H1 (cell line): ENCODE results near the gene SNAPC3. TPM values are rescaled to one million over a fixed set of nuclear protein-coding genes. Genes with fewer than 3 reads are reported as not detected.

Experiments used
- CTCF ChIA-PET: fragments of 300-600 bp; sonication (Branson Sonifier 250); formaldehyde crosslinking; loops from one replicate; lab custom pipeline; 2021; ENCODE audit not compliant: partially characterized antibody; lab: Charles Lee
- POLR2A ChIA-PET: fragments of 300-600 bp; sonication (Branson Sonifier 250); formaldehyde crosslinking; loops from one replicate; lab custom pipeline; 2021; ENCODE audit warnings: inconsistent platforms; ENCODE audit not compliant: partially characterized antibody; lab: Charles Lee
- DNase-seq, 2 experiments: peaks; one replicate each; pipeline versions ENCODE4 v3.0.0 to v3.0.0-alpha.2; 2010 to 2022; ENCODE audit warnings: low spot score in 2 of 2, low read depth in 1 of 2, mixed read lengths in 1 of 2
- FAIRE-seq: peaks from 2 replicates; lab custom pipeline; 2011; peaks lifted over from hg19 to GRCh38; lab: Jason Lieb, UNC
- H2AFZ ChIP-seq: 2 replicates; pipeline ENCODE4 v1.8.1; 2012; ENCODE audit warnings: low read length, inconsistent platforms
- H2AK5ac ChIP-seq: 2 replicates; pipeline ENCODE4 v1.6.1; 2013; ENCODE audit warnings: low read depth, low read length
- H2BK120ac ChIP-seq: replicated peaks from 2 replicates; pipeline ENCODE3; 2013; ENCODE audit warnings: low read depth, low read length, inconsistent platforms
- H2BK12ac ChIP-seq: 2 replicates; pipeline ENCODE4 v1.6.1; 2013; ENCODE audit warnings: low read depth, low read length
- H2BK15ac ChIP-seq: 2 replicates; pipeline ENCODE4 v1.6.1; 2013; ENCODE audit warnings: low read length
- H2BK20ac ChIP-seq: 2 replicates; pipeline ENCODE4 v1.6.1; 2013; ENCODE audit warnings: low read length
- H2BK5ac ChIP-seq: 2 replicates; pipeline ENCODE4 v1.6.1; 2013; ENCODE audit warnings: low read depth, low read length
- H3K14ac ChIP-seq: 2 replicates; pipeline ENCODE4 v1.6.1; 2013; ENCODE audit warnings: inconsistent platforms; ENCODE audit not compliant: insufficient read length
- H3K18ac ChIP-seq: 2 replicates; pipeline ENCODE4 v1.6.1; 2013; ENCODE audit warnings: low read length; ENCODE audit errors: extremely low read depth
- H3K23ac ChIP-seq: 2 replicates; pipeline ENCODE4 v1.6.1; 2013; ENCODE audit warnings: inconsistent platforms; ENCODE audit not compliant: insufficient read length
- H3K23me2 ChIP-seq: 2 replicates; pipeline ENCODE4 v1.6.1; 2013; ENCODE audit warnings: low read depth, low read length
- H3K27ac ChIP-seq: 2 replicates; pipeline ENCODE4 v1.6.1; 2011; ENCODE audit warnings: low read depth, low read length, inconsistent platforms
- H3K27me3 ChIP-seq, 4 experiments: replicated peaks in 1 of 4; 1 replicate in 1 of 4; 2 replicates in 3 of 4; pipeline versions ENCODE4 v1.6.1 to v1.8.1; 2011 to 2013; ENCODE audit warnings: low read length in 3 of 4, mild to moderate bottlenecking in 3 of 4, inconsistent platforms in 2 of 4, mixed read lengths in 2 of 4, moderate library complexity in 1 of 4; ENCODE audit not compliant: control insufficient read depth in 3 of 4, insufficient read depth in 3 of 4; ENCODE audit errors: extremely low read depth in 1 of 4
- H3K36me3 ChIP-seq, 4 experiments: 2 replicates each; pipeline versions ENCODE4 v1.6.1 to v1.8.1; 2011 to 2013; ENCODE audit warnings: mild to moderate bottlenecking in 4 of 4, low read length in 3 of 4, moderate library complexity in 2 of 4, control low read depth in 1 of 4, inconsistent platforms in 1 of 4; ENCODE audit not compliant: insufficient read depth in 4 of 4, control insufficient read depth in 2 of 4
- H3K4ac ChIP-seq: replicated peaks from 2 replicates; pipeline ENCODE3; 2013; ENCODE audit warnings: low read length, low read depth, mixed read lengths, inconsistent platforms; ENCODE audit not compliant: insufficient read length
- H3K4me1 ChIP-seq, 4 experiments: replicated peaks in 1 of 4; 1 replicate in 1 of 4; 2 replicates in 3 of 4; pipeline versions ENCODE4 v1.6.1 to v1.8.1; 2011 to 2013; ENCODE audit warnings: low read length in 3 of 4, inconsistent platforms in 2 of 4, mixed read lengths in 1 of 4; ENCODE audit not compliant: insufficient read depth in 4 of 4, control insufficient read depth in 3 of 4
- H3K4me2 ChIP-seq, 2 experiments: 2 replicates each; pipeline versions ENCODE4 v1.6.1 to v1.8.1; 2011 to 2013; ENCODE audit warnings: low read depth in 2 of 2, low read length in 2 of 2, control low read depth in 1 of 2, inconsistent platforms in 1 of 2, mild to moderate bottlenecking in 1 of 2; ENCODE audit not compliant: insufficient read depth in 1 of 2
- H3K4me3 ChIP-seq, 4 experiments: fragments of 200-600, 300-600 bp in 1 of 4; sonication (generic), shearing (Covaris generic), sonication (Bioruptor Twin) in 1 of 4; 2 replicates each; pipeline versions ENCODE4 v1.5.1 to v1.8.1; 2011 to 2016; ENCODE audit warnings: low read length in 4 of 4, low read depth in 3 of 4, control low read depth in 2 of 4, inconsistent platforms in 2 of 4, mild to moderate bottlenecking in 2 of 4, mixed read lengths in 1 of 4, moderate library complexity in 1 of 4; ENCODE audit not compliant: insufficient read depth in 2 of 4; ENCODE audit errors: extremely low read depth in 1 of 4
- H3K56ac ChIP-seq: replicated peaks from 2 replicates; pipeline ENCODE3; 2013; ENCODE audit warnings: low read depth, mild to moderate bottlenecking, mixed read lengths, low read length, inconsistent platforms; ENCODE audit not compliant: insufficient read length
- H3K79me1 ChIP-seq: 2 replicates; pipeline ENCODE4 v1.6.1; 2013; ENCODE audit warnings: low read depth, low read length, control low read depth
- H3K79me2 ChIP-seq, 2 experiments: 2 replicates each; pipeline versions ENCODE4 v1.6.1 to v1.8.1; 2012 to 2013; ENCODE audit warnings: low read length in 2 of 2, mild to moderate bottlenecking in 2 of 2, inconsistent platforms in 1 of 2; ENCODE audit not compliant: insufficient read depth in 2 of 2, control insufficient read depth in 1 of 2
- H3K9ac ChIP-seq, 4 experiments: replicated peaks in 1 of 4; 1 replicate in 1 of 4; 2 replicates in 3 of 4; pipeline versions ENCODE4 v1.6.1 to v1.8.1; 2011 to 2013; ENCODE audit warnings: low read depth in 3 of 4, low read length in 3 of 4, control low read depth in 2 of 4, mild to moderate bottlenecking in 2 of 4, moderate library complexity in 2 of 4, inconsistent platforms in 1 of 4; ENCODE audit errors: extremely low read depth in 1 of 4
- H3K9me3 ChIP-seq, 2 experiments: 2 replicates each; pipeline versions ENCODE4 v1.6.1 to v1.8.1; 2012 to 2013; ENCODE audit warnings: mild to moderate bottlenecking in 2 of 2, moderate library complexity in 2 of 2, control low read depth in 1 of 2, inconsistent platforms in 1 of 2, low read depth in 1 of 2, low read length in 1 of 2, mixed read lengths in 1 of 2; ENCODE audit not compliant: insufficient read depth in 2 of 2
- H4K20me1 ChIP-seq, 2 experiments: replicated peaks in 1 of 2; 2 replicates each; pipeline versions ENCODE3 to v1.8.1; 2011 to 2013; ENCODE audit warnings: inconsistent platforms in 2 of 2, low read length in 2 of 2, mild to moderate bottlenecking in 1 of 2; ENCODE audit not compliant: insufficient read depth in 2 of 2, control insufficient read depth in 1 of 2
- H4K5ac ChIP-seq: 2 replicates; pipeline ENCODE4 v1.6.1; 2013; ENCODE audit warnings: low read length, low read depth, mixed read lengths, inconsistent platforms; ENCODE audit not compliant: insufficient read length
- H4K8ac ChIP-seq: 2 replicates; pipeline ENCODE4 v1.8.0; 2013; ENCODE audit warnings: mild to moderate bottlenecking, moderate library complexity, low read length, inconsistent platforms; ENCODE audit not compliant: insufficient read depth; ENCODE audit errors: extremely low read depth
- H4K91ac ChIP-seq: replicated peaks from 2 replicates; pipeline ENCODE3; 2013; ENCODE audit warnings: low read length, mixed read lengths, inconsistent platforms; ENCODE audit not compliant: insufficient read length
- BRCA1 ChIP-seq: IDR thresholded peaks from 2 replicates; pipeline ENCODE4 v1.6.1; 2012; ENCODE audit warnings: low read depth, low read length, improper control_type of control experiment
- SP4 ChIP-seq: IDR thresholded peaks from 2 replicates; pipeline ENCODE4 v1.6.1; 2012; ENCODE audit warnings: low read length, inconsistent platforms
- WGBS, 2 experiments: shearing (Covaris generic) in 1 of 2; methylation state at CpG; one replicate each; pipeline versions ENCODE4 v1.1.6 to v1.1.7; 2013 to 2015; ENCODE audit warnings: low lambda C conversion rate in 2 of 2, mixed read lengths in 2 of 2, inconsistent platforms in 1 of 2, low coverage in 1 of 2, missing lambda C conversion rate in 1 of 2; ENCODE audit not compliant: insufficient replicate concordance in 2 of 2, insufficient coverage in 1 of 2, insufficient read length in 1 of 2; ENCODE audit errors: extremely low coverage in 1 of 2, missing lambda C conversion rate in 1 of 2; 5-methylcytosine and 5-hydroxymethylcytosine counted together
- polyA plus RNA-seq, 7 experiments: library from polyadenylated mRNA; depleted of rRNA in 3 of 7; stranded (reverse) in 5 of 7; unstranded in 2 of 7; fragments of >200 nt in 5 of 7; fragments of 200-250 nt in 2 of 7; gene quantifications; 1 replicate in 5 of 7; 2 replicates in 1 of 7; 4 replicates in 1 of 7; pipeline versions ENCODE4 v1.2.1 to v1.2.3, GENCODE V29; 2011 to 2013; ENCODE audit warnings: missing spikeins in 2 of 7, mixed read lengths in 2 of 7
- total RNA-seq: library from RNA; stranded (reverse); fragmentation: NEBNext Ultra II Directional; extraction: Animal tissue kit (Norgen Biotek cat#: 25700); gene quantifications from 2 replicates; pipeline ENCODE4 v1.2.1, GENCODE V29; 2021

SNAPC3 gene
- total and polyA plus RNA-seq, 2 of the 8 experiments (the other 6 are each of a cell fraction or from before 2014, with no cell fraction given): 11.9 to 25.8 TPM

DNA sequence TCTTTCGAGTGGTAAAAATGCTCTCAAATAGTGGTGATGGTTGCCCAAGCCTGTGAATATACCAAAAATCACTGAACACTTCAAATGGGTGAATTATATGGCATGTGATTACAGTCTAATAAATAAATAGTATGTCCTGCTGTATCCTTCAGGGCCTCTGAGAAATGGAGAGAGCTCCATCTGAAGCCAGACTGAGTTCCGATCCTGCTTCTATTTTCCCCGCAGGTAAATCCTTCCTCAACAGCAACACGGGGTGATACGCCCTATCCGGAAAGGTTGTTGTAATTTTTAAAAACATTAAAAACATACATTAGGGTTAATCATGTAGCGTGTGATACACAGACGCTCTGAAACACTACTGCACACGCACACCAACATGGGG lies 695 bp upstream of the SNAPC3 start:
- DNase-seq (no peak), FAIRE-seq (no peak)
- peaks cover 2 to 23% (median 6%) of the 10 kb centered on the region in 4 experiments; a peak in 5 of 8 replicates for H3K36me3 ChIP-seq
- H3K23ac ChIP-seq: no peak overlapping the region
- H3K4ac ChIP-seq: peak overlapping the region; percentile 44
- no peaks in the 10 kb centered on the region for H3K9me3 ChIP-seq
- H4K20me1 ChIP-seq: peaks cover 0 to 8% of the 10 kb centered on the region in 2 experiments
- H2BK15ac ChIP-seq: 0 out of 2 replicates have a peak overlapping the region, but pooled peaks have one; percentile 19
- CTCF ChIA-PET: interaction anchor here (0.6 to 1.6 kb wide), 8 partner anchors 23 to 211 kb away, joined by 3 to 6 read pairs (median 3); partner anchors contain the start of gene PSIP1
- peak overlapping the region; percentile 75 to 76 for H3K4me2 ChIP-seq
- POLR2A ChIA-PET: interaction anchor here (0.7 to 1.9 kb wide), 9 partner anchors 11 to 274 kb away, joined by 3 to 7 read pairs (median 3); partner anchors contain the start of genes CCDC171, PSIP1 and TTC39B
- H3K9ac ChIP-seq: peak overlapping the region; percentile 63 to 74 (median 69)
- H2BK120ac ChIP-seq: peak overlapping the region; percentile 3
- peak overlapping the region; percentile 93 for H4K91ac ChIP-seq
- H3K27me3 ChIP-seq: no peaks in the 10 kb centered on the region
- 77% methylated on average over 9 of the region's 9 CpGs; no CpG with 5 or more reads in 1 of the 2 experiments for WGBS, 2 experiments
- no peak overlapping the region for H2BK20ac ChIP-seq
- H3K23me2 ChIP-seq: 0 out of 2 replicates have a peak, but pooled peaks cover 1% of the 10 kb centered on the region
- H2BK12ac ChIP-seq: peak overlapping the region; percentile 80; the same call in 1 of the 2 replicates
- TF ChIP-seq SP4 (0 out of 2 replicates have a peak, but pooled peaks have one; percentile 17), BRCA1 (no peak)
- TF ChIP-seq, all 59 proteins: peak for 1
- H4K5ac ChIP-seq: peak overlapping the region; percentile 96
- no peak overlapping the region for H2AK5ac ChIP-seq
- peaks cover 0 to 3% (median 0%) of the 10 kb centered on the region in 4 experiments; a peak in 4 of 7 replicates for H3K4me1 ChIP-seq
- no peak overlapping the region for H3K14ac ChIP-seq
- H3K4me3 ChIP-seq: peak overlapping the region; percentile 86 to 95 (median 89)
- H3K18ac ChIP-seq: peak overlapping the region; percentile 42
- peak overlapping the region; percentile 73; the same call in 1 of the 2 replicates for H2AFZ ChIP-seq
- peak overlapping the region; percentile 88 for H2BK5ac ChIP-seq
- peaks cover 10 to 38% of the 10 kb centered on the region in 2 experiments for H3K79me2 ChIP-seq
- no peaks in the 10 kb centered on the region for H3K79me1 ChIP-seq
- peak overlapping the region; percentile 93; the same call in 1 of the 2 replicates for H4K8ac ChIP-seq
- no peak overlapping the region for H3K56ac ChIP-seq
- peak overlapping the region; percentile 80; the same call in 1 of the 2 replicates for H3K27ac ChIP-seq
